HepG2 (cell line): ENCODE results near the gene SLC29A1. TPM values are rescaled to one million over a fixed set of nuclear protein-coding genes. Genes with fewer than 3 reads are reported as not detected.

Experiments
- ARHGAP35 ChIP-seq: sonication (generic); formaldehyde crosslinking; IDR thresholded peaks from 2 replicates; pipeline ENCODE4 v1.9.0; 2022; ENCODE audit warnings: mild to moderate bottlenecking, inconsistent platforms, moderate library complexity, missing genetic modification reagents, borderline replicate concordance
- DDIT3 ChIP-seq: sonication (generic); formaldehyde crosslinking; IDR thresholded peaks from 2 replicates; pipeline ENCODE4 v1.4.0; 2020; ENCODE audit warnings: mild to moderate bottlenecking, missing genetic modification reagents
- EP300 ChIP-seq, 3 experiments: sonication (generic) in 1 of 3; formaldehyde crosslinking in 1 of 3; IDR thresholded peaks; 2 replicates each; pipeline versions ENCODE4 v1.5.1 to v1.6.1; 2011 to 2020; ENCODE audit warnings: low read depth in 2 of 3, low read length in 2 of 3, borderline replicate concordance in 1 of 3, improper control_type of control experiment in 1 of 3, mild to moderate bottlenecking in 1 of 3, missing genetic modification reagents in 1 of 3, moderate library complexity in 1 of 3
- MTA1 ChIP-seq: sonication (generic); formaldehyde crosslinking; IDR thresholded peaks from 2 replicates; pipeline ENCODE4 v1.4.0; 2020; ENCODE audit warnings: missing genetic modification reagents, mild to moderate bottlenecking, borderline replicate concordance
- PHB2 ChIP-seq: fragments of 450-650 bp; IDR thresholded peaks from 2 replicates; pipeline ENCODE4 v1.6.1; 2018; ENCODE audit not compliant: partially characterized antibody
- PTBP1 ChIP-seq: fragments of 200-400 bp; formaldehyde crosslinking; IDR thresholded peaks from 2 replicates; pipeline ENCODE4 v1.6.1; 2018; ENCODE audit warnings: low read length, low read depth; ENCODE audit not compliant: poor library complexity, severe bottlenecking
- SIX4 ChIP-seq: sonication (generic); formaldehyde crosslinking; IDR thresholded peaks from 2 replicates; pipeline ENCODE4 v1.4.0; 2020; ENCODE audit warnings: missing genetic modification reagents
- ZBTB7A ChIP-seq: sonication (generic); formaldehyde crosslinking; IDR thresholded peaks from 2 replicates; pipeline ENCODE4 v1.8.0; 2022; ENCODE audit warnings: mild to moderate bottlenecking, missing genetic modification reagents
- ZFP41 ChIP-seq: sonication (generic); formaldehyde crosslinking; IDR thresholded peaks from 2 replicates; pipeline ENCODE4 v1.4.0; 2020; ENCODE audit warnings: mild to moderate bottlenecking, missing genetic modification reagents, borderline replicate concordance
- ZNF280D ChIP-seq: sonication (generic); formaldehyde crosslinking; IDR thresholded peaks from 2 replicates; pipeline ENCODE4 v1.5.1; 2020; ENCODE audit warnings: mild to moderate bottlenecking, missing genetic modification reagents
- ZNF574 ChIP-seq: sonication (generic); formaldehyde crosslinking; IDR thresholded peaks from 2 replicates; pipeline ENCODE4 v1.4.0; 2020; ENCODE audit warnings: missing genetic modification reagents
- ZNF576 ChIP-seq: sonication (generic); formaldehyde crosslinking; IDR thresholded peaks from 2 replicates; pipeline ENCODE4 v1.4.0; 2020; ENCODE audit warnings: mild to moderate bottlenecking, missing genetic modification reagents
- ZNF687 ChIP-seq: sonication (generic); formaldehyde crosslinking; IDR thresholded peaks from 2 replicates; pipeline ENCODE4 v1.5.1; 2020; ENCODE audit warnings: mild to moderate bottlenecking, missing genetic modification reagents, moderate library complexity
- ZNF749 ChIP-seq: sonication (generic); formaldehyde crosslinking; IDR thresholded peaks from 2 replicates; pipeline ENCODE4 v1.8.0; 2022; ENCODE audit warnings: mild to moderate bottlenecking, missing genetic modification reagents, moderate library complexity, borderline replicate concordance
- ZSCAN29 ChIP-seq: sonication (generic); formaldehyde crosslinking; conservative IDR thresholded peaks from 2 replicates; pipeline ENCODE4 v1.4.0; 2020; ENCODE audit warnings: mild to moderate bottlenecking, missing genetic modification reagents
- polyA plus RNA-seq, 8 experiments: library from polyadenylated mRNA; depleted of rRNA in 3 of 8; stranded (reverse) in 7 of 8; unstranded in 1 of 8; fragments of >200 nt; fragmentation: Illumina TruSeq in 4 of 8; extraction: Trizol in 4 of 8; gene quantifications; 2 replicates each; pipeline versions ENCODE4 v1.2.1 to v1.2.3, GENCODE V29; 2011 to 2016; ENCODE audit warnings: low read depth in 4 of 8, missing spikeins in 1 of 8, mixed read lengths in 1 of 8; ENCODE audit not compliant: insufficient read depth in 1 of 8
- total RNA-seq, 5 experiments: library from RNA; depleted of rRNA; stranded (reverse); fragments of >200 nt; fragmentation: Illumina TruSeq; extraction: Trizol; gene quantifications; 2 replicates each; pipeline ENCODE4 v1.2.3, GENCODE V29; 2016; ENCODE audit warnings: low read depth in 1 of 5

SLC29A1 gene
- total and polyA plus RNA-seq, 2 of the 13 experiments (the other 11 are each of a cell fraction or from before 2014, with no cell fraction given), result 43.2 to 106 TPM

GRCh38 chr6:44217332-44218143 lies 5.9 kb upstream of the SLC29A1 start (continued):
- peak; percentile 97 for TF ChIP-seq ZNF687 (CRISPR knock-in tag)
- no peak for TF ChIP-seq DDIT3 (CRISPR knock-in tag)
- no peak for TF ChIP-seq ZSCAN29
- TF ChIP-seq PHB2, result no peak
- no peak for TF ChIP-seq ZBTB7A
- no peak for TF ChIP-seq ZNF749 (CRISPR knock-in tag)
- no peak for TF ChIP-seq EP300 (IDR thresholded peaks at IDR 0.05; ENCODE audit: low read depth in 2 of 2, low read length in 2 of 2)
- TF ChIP-seq EP300 (CRISPR knock-in tag; IDR thresholded peaks at IDR 0.05; ENCODE audit: borderline replicate concordance), result 0 out of 2 replicates have a peak, but pooled peaks have one; percentile 41
- TF ChIP-seq ZFP41, result no peak
- no peak for TF ChIP-seq PTBP1
- no peak for TF ChIP-seq ZNF576 (CRISPR knock-in tag)
- TF ChIP-seq ZNF280D (CRISPR knock-in tag), result 0 out of 2 replicates have a peak, but pooled peaks have one; percentile 28
- TF ChIP-seq MTA1, result no peak
- peak; percentile 51; the same call in 1 of the 2 replicates for TF ChIP-seq ARHGAP35 (CRISPR knock-in tag)
- TF ChIP-seq ZNF574 (CRISPR knock-in tag), result peak; percentile 17; the same call in 1 of the 2 replicates
- 0 out of 2 replicates have a peak, but pooled peaks have one; percentile 33 for TF ChIP-seq SIX4 (CRISPR knock-in tag)
